Measurements from ENCODE around the gene NLRP3. TPM values are rescaled to one million over a fixed set of nuclear protein-coding genes. Genes with fewer than 3 reads are reported as not detected.

NLRP3 gene
- total and polyA plus RNA-seq, 9 of the 15 experiments (the other 6 are each of a cell fraction or from before 2014, with no cell fraction given), result not detected

DNA sequence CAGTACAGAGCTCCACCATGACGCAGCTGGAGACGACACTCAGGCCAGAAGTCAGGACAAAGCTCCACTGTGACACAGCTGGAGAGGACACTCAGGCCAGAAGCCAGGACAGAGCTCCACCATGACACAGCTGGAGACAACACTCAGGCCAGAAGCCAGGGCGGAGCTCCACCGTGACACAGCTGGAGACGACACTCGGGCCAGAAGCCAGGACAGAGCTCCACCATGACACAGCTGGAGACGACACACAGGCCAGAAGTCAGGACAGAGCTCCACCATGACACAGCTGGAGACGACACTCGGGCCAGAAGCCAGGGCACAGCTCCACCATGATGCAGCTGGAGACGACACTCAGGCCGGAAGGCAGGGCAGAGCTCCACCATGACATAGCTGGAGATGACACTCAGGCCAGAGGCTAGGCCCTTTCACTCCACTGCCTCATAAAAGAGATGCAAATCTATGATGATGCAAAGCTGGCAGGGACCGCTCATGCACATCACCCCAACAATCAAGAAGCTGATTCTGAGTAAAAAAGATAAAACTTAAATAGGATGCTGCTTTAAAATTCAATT lies 55.6 kb downstream of the NLRP3 start (continued):
- peak; percentile 47; the same call in 1 of the 2 replicates for TF ChIP-seq ZNF197 (CRISPR knock-in tag; IDR thresholded peaks at IDR 0.05; ENCODE audit: low read depth)
- TF ChIP-seq ZNF174 (CRISPR knock-in tag; IDR thresholded peaks at IDR 0.05), result no peak
- no peak for TF ChIP-seq NFIX (CRISPR knock-in tag; IDR thresholded peaks at IDR 0.05; ENCODE audit: low read depth)
- no peak for TF ChIP-seq TCF7 (IDR thresholded peaks at IDR 0.05; ENCODE audit: borderline replicate concordance)
- no peak for TF ChIP-seq NCOA6 (IDR thresholded peaks at IDR 0.05)
- TF ChIP-seq, protein P1, sequence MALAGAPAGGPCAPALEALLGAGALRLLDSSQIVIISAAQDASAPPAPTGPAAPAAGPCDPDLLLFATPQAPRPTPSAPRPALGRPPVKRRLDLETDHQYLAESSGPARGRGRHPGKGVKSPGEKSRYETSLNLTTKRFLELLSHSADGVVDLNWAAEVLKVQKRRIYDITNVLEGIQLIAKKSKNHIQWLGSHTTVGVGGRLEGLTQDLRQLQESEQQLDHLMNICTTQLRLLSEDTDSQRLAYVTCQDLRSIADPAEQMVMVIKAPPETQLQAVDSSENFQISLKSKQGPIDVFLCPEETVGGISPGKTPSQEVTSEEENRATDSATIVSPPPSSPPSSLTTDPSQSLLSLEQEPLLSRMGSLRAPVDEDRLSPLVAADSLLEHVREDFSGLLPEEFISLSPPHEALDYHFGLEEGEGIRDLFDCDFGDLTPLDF (CRISPR knock-in tag; IDR thresholded peaks at IDR 0.05), result no peak
- no peak for TF ChIP-seq ZNF134 (CRISPR knock-in tag; conservative IDR thresholded peaks at IDR 0.05)
- TF ChIP-seq THRAP3 (IDR thresholded peaks at IDR 0.05; ENCODE audit: borderline replicate concordance), result no peak
- TF ChIP-seq, protein P2, sequence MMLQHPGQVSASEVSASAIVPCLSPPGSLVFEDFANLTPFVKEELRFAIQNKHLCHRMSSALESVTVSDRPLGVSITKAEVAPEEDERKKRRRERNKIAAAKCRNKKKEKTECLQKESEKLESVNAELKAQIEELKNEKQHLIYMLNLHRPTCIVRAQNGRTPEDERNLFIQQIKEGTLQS (IDR thresholded peaks at IDR 0.05), result peak; percentile 76
- TF ChIP-seq, protein P2 (CRISPR knock-in tag; conservative IDR thresholded peaks at IDR 0.05), result no peak
- no peak for TF ChIP-seq CEBPG (CRISPR knock-in tag; IDR thresholded peaks at IDR 0.05)
- TF ChIP-seq CEBPG (tag; conservative IDR thresholded peaks at IDR 0.05 in 1 of 2, IDR thresholded peaks at IDR 0.05 in 1 of 2), result peak in 1 of 2 experiments; percentile 62; a peak in 2 of 4 replicates
- TF ChIP-seq, protein P3, sequence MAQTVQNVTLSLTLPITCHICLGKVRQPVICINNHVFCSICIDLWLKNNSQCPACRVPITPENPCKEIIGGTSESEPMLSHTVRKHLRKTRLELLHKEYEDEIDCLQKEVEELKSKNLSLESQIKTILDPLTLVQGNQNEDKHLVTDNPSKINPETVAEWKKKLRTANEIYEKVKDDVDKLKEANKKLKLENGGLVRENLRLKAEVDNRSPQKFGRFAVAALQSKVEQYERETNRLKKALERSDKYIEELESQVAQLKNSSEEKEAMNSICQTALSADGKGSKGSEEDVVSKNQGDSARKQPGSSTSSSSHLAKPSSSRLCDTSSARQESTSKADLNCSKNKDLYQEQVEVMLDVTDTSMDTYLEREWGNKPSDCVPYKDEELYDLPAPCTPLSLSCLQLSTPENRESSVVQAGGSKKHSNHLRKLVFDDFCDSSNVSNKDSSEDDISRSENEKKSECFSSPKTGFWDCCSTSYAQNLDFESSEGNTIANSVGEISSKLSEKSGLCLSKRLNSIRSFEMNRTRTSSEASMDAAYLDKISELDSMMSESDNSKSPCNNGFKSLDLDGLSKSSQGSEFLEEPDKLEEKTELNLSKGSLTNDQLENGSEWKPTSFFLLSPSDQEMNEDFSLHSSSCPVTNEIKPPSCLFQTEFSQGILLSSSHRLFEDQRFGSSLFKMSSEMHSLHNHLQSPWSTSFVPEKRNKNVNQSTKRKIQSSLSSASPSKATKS (CRISPR knock-in tag; IDR thresholded peaks at IDR 0.05), result no peak
- TF ChIP-seq NFE2L1 (tag; IDR thresholded peaks at IDR 0.05; ENCODE audit: borderline replicate concordance, low read depth), result no peak
- TF ChIP-seq NUFIP1 (IDR thresholded peaks at IDR 0.05; ENCODE audit: partially characterized antibody), result no peak
- no peak for TF ChIP-seq GABPB2 (CRISPR knock-in tag; conservative IDR thresholded peaks at IDR 0.05)
- TF ChIP-seq, protein P4, sequence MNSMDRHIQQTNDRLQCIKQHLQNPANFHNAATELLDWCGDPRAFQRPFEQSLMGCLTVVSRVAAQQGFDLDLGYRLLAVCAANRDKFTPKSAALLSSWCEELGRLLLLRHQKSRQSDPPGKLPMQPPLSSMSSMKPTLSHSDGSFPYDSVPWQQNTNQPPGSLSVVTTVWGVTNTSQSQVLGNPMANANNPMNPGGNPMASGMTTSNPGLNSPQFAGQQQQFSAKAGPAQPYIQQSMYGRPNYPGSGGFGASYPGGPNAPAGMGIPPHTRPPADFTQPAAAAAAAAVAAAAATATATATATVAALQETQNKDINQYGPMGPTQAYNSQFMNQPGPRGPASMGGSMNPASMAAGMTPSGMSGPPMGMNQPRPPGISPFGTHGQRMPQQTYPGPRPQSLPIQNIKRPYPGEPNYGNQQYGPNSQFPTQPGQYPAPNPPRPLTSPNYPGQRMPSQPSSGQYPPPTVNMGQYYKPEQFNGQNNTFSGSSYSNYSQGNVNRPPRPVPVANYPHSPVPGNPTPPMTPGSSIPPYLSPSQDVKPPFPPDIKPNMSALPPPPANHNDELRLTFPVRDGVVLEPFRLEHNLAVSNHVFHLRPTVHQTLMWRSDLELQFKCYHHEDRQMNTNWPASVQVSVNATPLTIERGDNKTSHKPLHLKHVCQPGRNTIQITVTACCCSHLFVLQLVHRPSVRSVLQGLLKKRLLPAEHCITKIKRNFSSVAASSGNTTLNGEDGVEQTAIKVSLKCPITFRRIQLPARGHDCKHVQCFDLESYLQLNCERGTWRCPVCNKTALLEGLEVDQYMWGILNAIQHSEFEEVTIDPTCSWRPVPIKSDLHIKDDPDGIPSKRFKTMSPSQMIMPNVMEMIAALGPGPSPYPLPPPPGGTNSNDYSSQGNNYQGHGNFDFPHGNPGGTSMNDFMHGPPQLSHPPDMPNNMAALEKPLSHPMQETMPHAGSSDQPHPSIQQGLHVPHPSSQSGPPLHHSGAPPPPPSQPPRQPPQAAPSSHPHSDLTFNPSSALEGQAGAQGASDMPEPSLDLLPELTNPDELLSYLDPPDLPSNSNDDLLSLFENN (IDR thresholded peaks at IDR 0.05; ENCODE audit: low read depth in 2 of 2, low read length in 2 of 2), result no peak
- TF ChIP-seq ZNF586 (CRISPR knock-in tag; conservative IDR thresholded peaks at IDR 0.05), result no peak
- TF ChIP-seq, protein P5, sequence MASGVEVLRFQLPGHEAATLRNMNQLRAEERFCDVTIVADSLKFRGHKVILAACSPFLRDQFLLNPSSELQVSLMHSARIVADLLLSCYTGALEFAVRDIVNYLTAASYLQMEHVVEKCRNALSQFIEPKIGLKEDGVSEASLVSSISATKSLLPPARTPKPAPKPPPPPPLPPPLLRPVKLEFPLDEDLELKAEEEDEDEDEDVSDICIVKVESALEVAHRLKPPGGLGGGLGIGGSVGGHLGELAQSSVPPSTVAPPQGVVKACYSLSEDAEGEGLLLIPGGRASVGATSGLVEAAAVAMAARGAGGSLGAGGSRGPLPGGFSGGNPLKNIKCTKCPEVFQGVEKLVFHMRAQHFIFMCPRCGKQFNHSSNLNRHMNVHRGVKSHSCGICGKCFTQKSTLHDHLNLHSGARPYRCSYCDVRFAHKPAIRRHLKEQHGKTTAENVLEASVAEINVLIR (CRISPR knock-in tag; IDR thresholded peaks at IDR 0.05), result no peak
- TF ChIP-seq LCOR (CRISPR knock-in tag; IDR thresholded peaks at IDR 0.05), result no peak

Measured in K562 (cell line).